GM19395 (cell line): ENCODE results near the gene PDGFRB.

ENCODE experiments used
- ATAC-seq: cut with Tn5 transposase; IDR thresholded peaks from one replicate; pipeline ENCODE4 v1.9.1; 2021; ENCODE audit warnings: mild to moderate bottlenecking, moderate library complexity; ENCODE audit not compliant: unreplicated experiment

Gene PDGFRB

GRCh38 chr5:150155258-150156026, at the start of gene PDGFRB:
Gene PDGFRB (minus strand): TSS chr5:150155845. CDS start chr5:150137047, 18,798 bp downstream.
- peak; percentile 60 for ATAC-seq

- ATAC-seq = no peak
These were observed 48.9 kb upstream of the PDGFRB start for GRCh38 chr5:150204590-150204960.

- ATAC-seq = no peak
These were observed 48.4 kb upstream of the PDGFRB start for GRCh38 chr5:150203832-150204589.

GRCh38 chr5:150202501-150202900, 46.9 kb upstream of the PDGFRB start:
- ATAC-seq = no peak

- ATAC-seq = no peak
These were observed 41.8 kb upstream of the PDGFRB start for GRCh38 chr5:150197476-150197875.

- no peak for ATAC-seq
These were observed 41.3 kb upstream of the PDGFRB start for GRCh38 chr5:150196986-150197385.

- ATAC-seq = no peak
These were observed 40.9 kb upstream of the PDGFRB start for GRCh38 chr5:150196514-150196913.

GRCh38 chr5:150195736-150196485, 40.3 kb upstream of the PDGFRB start:
- ATAC-seq = no peak

- ATAC-seq = no peak
These were observed 36.8 kb upstream of the PDGFRB start for GRCh38 chr5:150192462-150192861.

GRCh38 chr5:150190987-150191386, 35.3 kb upstream of the PDGFRB start:
- no peak for ATAC-seq

GRCh38 chr5:150190503-150190979, 34.9 kb upstream of the PDGFRB start:
- no peak for ATAC-seq

- ATAC-seq = no peak
These were observed 34.3 kb upstream of the PDGFRB start, which contains the start of gene SLC6A7 for GRCh38 chr5:150189728-150190502. Gene SLC6A7 (plus strand): TSS chr5:150190062. CDS start chr5:150190328, 266 bp downstream.

GRCh38 chr5:150189326-150189725, 33.7 kb upstream of the PDGFRB start:
- no peak for ATAC-seq

GRCh38 chr5:150188146-150188842, 32.6 kb upstream of the PDGFRB start:
- ATAC-seq = no peak

- ATAC-seq = no peak
These were observed 31.3 kb upstream of the PDGFRB start for GRCh38 chr5:150186897-150187296.

- no peak for ATAC-seq
These were observed 30.5 kb upstream of the PDGFRB start for GRCh38 chr5:150186137-150186536.

GRCh38 chr5:150184990-150185912, 29.6 kb upstream of the PDGFRB start:
- ATAC-seq = no peak

- ATAC-seq = no peak
These were observed 28.4 kb upstream of the PDGFRB start for GRCh38 chr5:150184006-150184405.

GRCh38 chr5:150183436-150183835, 27.8 kb upstream of the PDGFRB start:
- no peak for ATAC-seq
